Measurements from ENCODE around the gene PDHB. TPM values are rescaled to one million over a fixed set of nuclear protein-coding genes. Genes with fewer than 3 reads are reported as not detected.
A peak's percentile ranks its signal among the peaks of the same experiment; 100 is the strongest.

The PDHB gene
- polyA plus RNA-seq, 3 donors, result 30.5 to 125 (median 112) TPM

- DNase-seq, result no peak
- Histone ChIP-seq H3K79me2 (ENCODE audit: insufficient read depth, low read length) (no peaks in the 10 kb centered on the region), H3K4me1 (ENCODE audit: control insufficient read depth in 1 of 2, insufficient read depth in 2 of 2, low read length in 2 of 2) (no peaks in the 10 kb centered on the region), H3K9me3 (replicated peaks in 1 of 2; ENCODE audit: control insufficient read depth in 1 of 2, insufficient read depth in 1 of 2, low read length in 2 of 2) (no peaks in the 10 kb centered on the region), H3K4me2 (replicated peaks; ENCODE audit: extremely low read depth, low read length, poor library complexity, severe bottlenecking) (no peak overlapping the region), H3K27ac (ENCODE audit: low read depth in 1 of 2, low read length in 2 of 2) (no peak overlapping the region), H2AFZ (ENCODE audit: insufficient read depth, low read depth, low read length, poor library complexity, severe bottlenecking) (no peak overlapping the region), H3K4me3 (replicated peaks in 1 of 3; ENCODE audit: low read depth in 2 of 3, low read length in 3 of 3) (no peak overlapping the region), H4K20me1 (ENCODE audit: insufficient read depth, low read length) (no peaks in the 10 kb centered on the region), H3K36me3 (replicated peaks in 1 of 2; ENCODE audit: control insufficient read depth in 1 of 2, insufficient read depth in 2 of 2, low read length in 2 of 2) (peaks cover 87 to 94% of the 10 kb centered on the region in 2 donors), H3K27me3 (ENCODE audit: control insufficient read depth in 2 of 2, insufficient read depth in 2 of 2, low read length in 2 of 2) (no peaks in the 10 kb centered on the region), H3K9ac (ENCODE audit: insufficient read depth, low read length, poor library complexity, severe bottlenecking) (no peak overlapping the region)
- Mint-ChIP-seq H3K9me3 (no peaks in the 10 kb centered on the region), H3K27me3 (ENCODE audit: low read depth in 3 of 3) (no peaks in the 10 kb centered on the region), H3K4me3 (no peak overlapping the region), H3K4me1 (no peaks in the 10 kb centered on the region), H3K36me3 (peaks cover 82 to 95% of the 10 kb centered on the region in 2 donors), H3K27ac (no peak overlapping the region)
- intact Hi-C loops (cut with micrococcal nuclease), result loop anchor here in 1 of 2 donors (5.0 kb wide), 1 partner anchor 86 kb away; no protein-coding TSS in a partner anchor
- 100% methylated on average over 4 of the region's 9 CpGs for WGBS (ENCODE audit: insufficient coverage)
- TF ChIP-seq CTCF (IDR thresholded peaks at IDR 0.05), result no peak
Measured at GRCh38 chr3:58398669-58399333, 34.8 kb downstream of the PDHB start.

GRCh38 chr3:58394339-58394738, 39.3 kb downstream of the PDHB start:
- Histone ChIP-seq H3K4me2 (replicated peaks; ENCODE audit: extremely low read depth, low read length, poor library complexity, severe bottlenecking) (no peak overlapping the region), H3K9me3 (replicated peaks in 1 of 2; ENCODE audit: control insufficient read depth in 1 of 2, insufficient read depth in 1 of 2, low read length in 2 of 2) (no peaks in the 10 kb centered on the region), H3K79me2 (ENCODE audit: insufficient read depth, low read length) (no peaks in the 10 kb centered on the region), H3K9ac (ENCODE audit: insufficient read depth, low read length, poor library complexity, severe bottlenecking) (no peak overlapping the region), H3K4me3 (replicated peaks in 1 of 3; ENCODE audit: low read depth in 2 of 3, low read length in 3 of 3) (no peak overlapping the region), H3K27ac (ENCODE audit: low read depth in 1 of 2, low read length in 2 of 2) (no peak overlapping the region), H3K27me3 (ENCODE audit: control insufficient read depth in 2 of 2, insufficient read depth in 2 of 2, low read length in 2 of 2) (no peaks in the 10 kb centered on the region), H4K20me1 (ENCODE audit: insufficient read depth, low read length) (no peaks in the 10 kb centered on the region), H3K36me3 (replicated peaks in 1 of 2; ENCODE audit: control insufficient read depth in 1 of 2, insufficient read depth in 2 of 2, low read length in 2 of 2) (peaks cover 73 to 91% of the 10 kb centered on the region in 2 donors), H3K4me1 (ENCODE audit: control insufficient read depth in 1 of 2, insufficient read depth in 2 of 2, low read length in 2 of 2) (no peaks in the 10 kb centered on the region), H2AFZ (ENCODE audit: insufficient read depth, low read depth, low read length, poor library complexity, severe bottlenecking) (no peak overlapping the region)
- peaks cover 0 to 2% (median 0%) of the 10 kb centered on the region in 7 donors for H3K9me3 Mint-ChIP-seq
- H3K36me3 Mint-ChIP-seq, result peaks cover 75 to 88% of the 10 kb centered on the region in 2 donors
- no peak for DNase-seq
- TF ChIP-seq CTCF (IDR thresholded peaks at IDR 0.05), result no peak
- no peaks in the 10 kb centered on the region for H3K4me1 Mint-ChIP-seq
- no peaks in the 10 kb centered on the region for H3K27me3 Mint-ChIP-seq (ENCODE audit: low read depth in 3 of 3)
- H3K27ac Mint-ChIP-seq, result peak overlapping the region in 3 of 7 donors; percentile 6 to 70 (median 20)
- intact Hi-C loops (cut with micrococcal nuclease), result no loop called here
- H3K4me3 Mint-ChIP-seq, result no peak overlapping the region
